Measurements from ENCODE around the gene LAPTM5. TPM values are rescaled to one million over a fixed set of nuclear protein-coding genes. Genes with fewer than 3 reads are reported as not detected.

LAPTM5 gene
- total RNA-seq, 1 donor from 2014 or later = 0.56 TPM

GRCh38 chr1:30789388-30790255 is 32.0 kb upstream of the LAPTM5 start:
- peaks cover 10% of the 10 kb centered on the region for H3K4me1 Mint-ChIP-seq (ENCODE audit: low read depth, unreplicated experiment)
- H3K27ac Mint-ChIP-seq (ENCODE audit: unreplicated experiment) = no peak overlapping the region
- no peaks in the 10 kb centered on the region for H3K9me3 Mint-ChIP-seq (ENCODE audit: unreplicated experiment)
- no peaks in the 10 kb centered on the region for H3K36me3 Mint-ChIP-seq (ENCODE audit: unreplicated experiment)
- TF ChIP-seq CTCF (IDR thresholded peaks at IDR 0.05; ENCODE audit: partially characterized antibody, unreplicated experiment) = no peak
- H3K4me3 Mint-ChIP-seq (ENCODE audit: unreplicated experiment) = no peak overlapping the region
- no peak for DNase-seq
- peaks cover 14% of the 10 kb centered on the region for H3K27me3 Mint-ChIP-seq (ENCODE audit: unreplicated experiment)

- Mint-ChIP-seq H3K4me1 (ENCODE audit: low read depth, unreplicated experiment) (peaks cover 10% of the 10 kb centered on the region), H3K9me3 (ENCODE audit: unreplicated experiment) (no peaks in the 10 kb centered on the region), H3K4me3 (ENCODE audit: unreplicated experiment) (no peak overlapping the region), H3K27ac (ENCODE audit: unreplicated experiment) (no peak overlapping the region), H3K36me3 (ENCODE audit: unreplicated experiment) (no peaks in the 10 kb centered on the region), H3K27me3 (ENCODE audit: unreplicated experiment) (peaks cover 9% of the 10 kb centered on the region)
- no peak for TF ChIP-seq CTCF (IDR thresholded peaks at IDR 0.05; ENCODE audit: partially characterized antibody, unreplicated experiment)
- DNase-seq = no peak
These were observed 31.2 kb upstream of the LAPTM5 start for GRCh38 chr1:30788580-30789387.

- no peak for DNase-seq
- Mint-ChIP-seq H3K4me1 (ENCODE audit: low read depth, unreplicated experiment) (peaks cover 10% of the 10 kb centered on the region), H3K36me3 (ENCODE audit: unreplicated experiment) (no peaks in the 10 kb centered on the region), H3K9me3 (ENCODE audit: unreplicated experiment) (no peaks in the 10 kb centered on the region), H3K27me3 (ENCODE audit: unreplicated experiment) (peaks cover 8% of the 10 kb centered on the region), H3K4me3 (ENCODE audit: unreplicated experiment) (no peak overlapping the region), H3K27ac (ENCODE audit: unreplicated experiment) (no peak overlapping the region)
- no peak for TF ChIP-seq CTCF (IDR thresholded peaks at IDR 0.05; ENCODE audit: partially characterized antibody, unreplicated experiment)
These were observed 30.4 kb upstream of the LAPTM5 start for GRCh38 chr1:30787856-30788495.

GRCh38 chr1:30787266-30787665 is 29.7 kb upstream of the LAPTM5 start:
- Mint-ChIP-seq H3K27me3 (ENCODE audit: unreplicated experiment) (peaks cover 6% of the 10 kb centered on the region), H3K4me3 (ENCODE audit: unreplicated experiment) (no peak overlapping the region), H3K9me3 (ENCODE audit: unreplicated experiment) (no peaks in the 10 kb centered on the region), H3K4me1 (ENCODE audit: low read depth, unreplicated experiment) (peaks cover 14% of the 10 kb centered on the region), H3K27ac (ENCODE audit: unreplicated experiment) (peak overlapping the region; percentile 43), H3K36me3 (ENCODE audit: unreplicated experiment) (no peaks in the 10 kb centered on the region)
- TF ChIP-seq CTCF (IDR thresholded peaks at IDR 0.05; ENCODE audit: partially characterized antibody, unreplicated experiment) = no peak
- DNase-seq = no peak
